Measurements from ENCODE around the gene MFAP4.
A peak's percentile ranks its signal among the peaks of the same experiment; 100 is the strongest.

The MFAP4 gene

GRCh38 chr17:19346351-19347255 lies 40.4 kb downstream of the MFAP4 start:
- peak; percentile 76 for DNase-seq

- peak; percentile 15 for DNase-seq
Observed at GRCh38 chr17:19345486-19346350, 41.3 kb downstream of the MFAP4 start.

GRCh38 chr17:19345067-19345460 lies 41.9 kb downstream of the MFAP4 start:
- peak; percentile 18 for DNase-seq

GRCh38 chr17:19344311-19345066 lies 42.5 kb downstream of the MFAP4 start:
- peak; percentile 24 for DNase-seq

GRCh38 chr17:19343671-19344151 lies 43.3 kb downstream of the MFAP4 start:
- peak; percentile 25 for DNase-seq

- DNase-seq: peak; percentile 16
Observed at GRCh38 chr17:19343256-19343630, 43.7 kb downstream of the MFAP4 start.

- DNase-seq: no peak
Observed at GRCh38 chr17:19342611-19343255, 44.3 kb downstream of the MFAP4 start.

GRCh38 chr17:19341641-19342610 lies 45.1 kb downstream of the MFAP4 start:
- DNase-seq: peak; percentile 31

- DNase-seq: peak; percentile 45
Observed at GRCh38 chr17:19341211-19341631, 45.8 kb downstream of the MFAP4 start.

- no peak for DNase-seq
Observed at GRCh38 chr17:19339341-19339815, 47.6 kb downstream of the MFAP4 start.

GRCh38 chr17:19338031-19338990 lies 48.7 kb downstream of the MFAP4 start:
- no peak for DNase-seq

- DNase-seq: no peak
Observed at GRCh38 chr17:19337712-19338023, 49.3 kb downstream of the MFAP4 start.

- DNase-seq: no peak
Observed at GRCh38 chr17:19336938-19337711, 49.9 kb downstream of the MFAP4 start.

- DNase-seq: no peak
Observed at GRCh38 chr17:19335951-19336631, 50.9 kb downstream of the MFAP4 start.

GRCh38 chr17:19334331-19334730 lies 52.7 kb downstream of the MFAP4 start:
- DNase-seq: no peak

- no peak for DNase-seq
Observed at GRCh38 chr17:19333736-19334290, 53.2 kb downstream of the MFAP4 start.

Measured in right hindlimb (tissue), 1 donor.